GM12865 (cell line): ENCODE measurements around the gene IL25.

ENCODE experiments used
- DNase-seq: peaks from one replicate; pipeline ENCODE4 v3.0.0; 2010; ENCODE audit warnings: low read depth
- H3K4me3 ChIP-seq: 2 replicates; pipeline ENCODE4 v1.5.1; 2011; ENCODE audit warnings: mild to moderate bottlenecking, low read depth, low read length, control low read depth
- TF ChIP-seq, protein P1 (sequence below): IDR thresholded peaks from 2 replicates; pipeline ENCODE4 v1.5.1; 2011; ENCODE audit warnings: low read length, control low read depth, low read depth, inconsistent platforms; ENCODE audit not compliant: insufficient read depth; ENCODE audit errors: missing control alignments

The IL25 gene

DNA sequence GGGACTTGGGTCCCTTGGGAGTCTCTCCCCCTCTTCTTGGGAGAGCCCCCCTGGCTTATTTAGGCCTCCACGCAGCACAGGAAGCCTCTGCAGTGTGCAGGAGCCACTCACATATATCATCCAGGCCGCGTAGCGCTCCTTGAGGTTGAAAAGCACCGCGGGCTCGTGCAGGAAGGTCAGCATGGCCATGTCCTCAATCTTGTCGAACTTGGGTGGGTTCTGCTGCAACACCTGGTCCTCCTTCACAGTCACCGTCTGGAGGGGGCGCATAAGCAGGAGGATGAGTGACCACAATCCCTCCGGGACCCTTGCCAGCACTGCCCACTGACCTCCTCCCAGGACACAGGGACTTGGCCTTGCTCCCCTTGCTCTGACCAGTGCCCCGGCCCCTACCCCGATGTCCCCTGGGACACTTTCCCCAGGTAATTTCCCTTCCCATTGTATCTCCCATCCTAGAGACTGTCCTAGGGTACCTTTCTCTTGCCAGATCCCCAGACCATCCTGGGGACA is 33.0 kb downstream of the IL25 start:
- no peak for DNase-seq
- H3K4me3 ChIP-seq, result no peak overlapping the region
- TF ChIP-seq, protein P1, sequence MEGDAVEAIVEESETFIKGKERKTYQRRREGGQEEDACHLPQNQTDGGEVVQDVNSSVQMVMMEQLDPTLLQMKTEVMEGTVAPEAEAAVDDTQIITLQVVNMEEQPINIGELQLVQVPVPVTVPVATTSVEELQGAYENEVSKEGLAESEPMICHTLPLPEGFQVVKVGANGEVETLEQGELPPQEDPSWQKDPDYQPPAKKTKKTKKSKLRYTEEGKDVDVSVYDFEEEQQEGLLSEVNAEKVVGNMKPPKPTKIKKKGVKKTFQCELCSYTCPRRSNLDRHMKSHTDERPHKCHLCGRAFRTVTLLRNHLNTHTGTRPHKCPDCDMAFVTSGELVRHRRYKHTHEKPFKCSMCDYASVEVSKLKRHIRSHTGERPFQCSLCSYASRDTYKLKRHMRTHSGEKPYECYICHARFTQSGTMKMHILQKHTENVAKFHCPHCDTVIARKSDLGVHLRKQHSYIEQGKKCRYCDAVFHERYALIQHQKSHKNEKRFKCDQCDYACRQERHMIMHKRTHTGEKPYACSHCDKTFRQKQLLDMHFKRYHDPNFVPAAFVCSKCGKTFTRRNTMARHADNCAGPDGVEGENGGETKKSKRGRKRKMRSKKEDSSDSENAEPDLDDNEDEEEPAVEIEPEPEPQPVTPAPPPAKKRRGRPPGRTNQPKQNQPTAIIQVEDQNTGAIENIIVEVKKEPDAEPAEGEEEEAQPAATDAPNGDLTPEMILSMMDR, result no peak

DNA sequence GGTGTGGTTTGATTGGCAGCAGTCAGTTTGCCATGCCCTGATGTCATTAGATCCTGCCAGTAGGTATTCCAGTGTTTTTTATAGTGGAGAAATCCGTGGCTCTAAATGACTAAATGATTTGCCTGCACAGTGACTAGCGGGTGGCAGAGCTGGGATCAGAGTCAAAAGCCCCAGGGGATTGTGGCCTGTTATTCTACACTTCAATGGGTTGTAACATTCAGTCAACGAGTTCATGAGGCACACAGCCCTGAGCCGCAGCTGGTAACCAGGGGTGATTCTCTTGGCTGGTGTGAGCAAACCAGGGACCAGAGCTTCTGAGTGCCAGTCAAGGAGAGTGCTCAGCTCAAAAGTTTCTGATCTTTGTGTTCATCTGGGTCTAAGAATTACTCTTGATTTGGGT is 33.6 kb downstream of the IL25 start:
- H3K4me3 ChIP-seq, result no peak overlapping the region
- peak; percentile 24 for DNase-seq
- TF ChIP-seq, protein P1, result no peak

DNA sequence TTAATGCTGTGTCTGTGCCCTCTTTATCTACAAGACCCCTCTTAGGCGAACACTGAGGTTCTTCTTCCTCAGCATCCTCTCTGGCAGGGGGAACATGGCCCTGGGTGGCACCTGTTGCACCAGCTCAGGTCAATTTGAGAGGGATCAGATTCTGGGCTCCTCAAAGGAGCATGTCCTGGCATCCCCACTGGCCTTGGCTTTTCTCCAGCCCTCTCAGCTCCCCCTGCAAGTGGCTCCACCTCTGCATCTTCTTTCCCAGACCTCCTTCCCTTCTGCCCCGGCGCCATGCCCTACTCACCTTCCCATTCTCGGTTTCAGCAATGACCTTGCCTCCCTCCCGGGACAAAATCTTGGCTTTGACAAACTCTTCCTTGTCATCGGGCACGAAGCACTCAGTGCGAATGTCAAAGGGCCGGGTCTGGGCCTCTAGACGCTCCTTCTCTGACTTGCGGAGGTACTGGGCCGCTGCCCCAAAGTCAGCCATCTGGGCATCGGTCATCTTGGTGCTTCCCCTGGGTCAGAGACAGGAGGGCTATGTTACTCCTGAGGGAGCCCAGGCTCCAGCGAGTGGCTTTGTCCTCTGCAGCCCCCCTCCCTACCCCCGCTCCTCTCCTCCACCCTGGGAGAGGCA is 34.2 kb downstream of the IL25 start:
- DNase-seq, result no peak
- no peak overlapping the region for H3K4me3 ChIP-seq
- TF ChIP-seq, protein P1, result no peak

DNA sequence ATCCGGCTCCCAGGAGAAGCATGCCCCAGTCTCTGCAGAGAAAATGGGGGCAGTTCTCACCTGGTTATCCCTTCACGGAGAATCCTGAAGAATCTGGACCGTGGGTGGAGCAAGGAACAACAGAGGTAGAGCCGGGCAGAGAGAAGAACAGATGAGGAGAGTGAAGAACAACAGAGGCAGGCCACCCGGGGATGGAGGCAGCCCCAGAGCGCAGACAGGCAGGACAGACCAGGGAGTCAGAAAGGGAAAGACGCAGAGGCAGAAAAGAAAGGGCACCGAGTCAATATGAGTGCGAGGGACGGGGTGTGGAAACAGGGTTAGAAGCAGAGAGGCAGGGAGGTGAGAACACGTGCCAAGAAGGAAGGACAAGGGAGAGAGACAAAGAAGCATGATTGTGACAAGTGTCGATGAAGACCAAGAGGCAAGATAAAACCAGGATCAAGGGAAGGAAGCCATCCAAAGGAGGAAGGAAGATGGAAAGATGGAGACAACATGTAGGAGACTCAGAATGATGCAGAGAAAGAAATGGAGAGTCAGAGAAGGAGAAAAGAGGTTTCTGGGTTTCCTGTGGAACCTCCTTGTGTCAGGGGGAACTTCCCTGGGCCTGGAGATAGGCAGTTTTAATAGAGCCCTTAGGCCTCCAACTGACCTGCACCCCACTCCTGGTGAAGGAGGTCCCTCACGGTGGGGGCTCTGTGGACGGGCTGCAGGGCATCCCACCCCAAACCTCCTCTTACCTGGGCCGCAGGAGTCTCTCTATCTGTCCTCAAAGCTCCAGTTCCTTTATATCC is 35.1 kb downstream of the IL25 start, which contains the start of gene MYH6:
TSS of gene MYH6 (minus strand) at position 758 of the 791 bp plus-strand sequence. CDS start 1,050 bp downstream, outside the sequence.
- DNase-seq, result no peak
- TF ChIP-seq, protein P1, result no peak

DNA sequence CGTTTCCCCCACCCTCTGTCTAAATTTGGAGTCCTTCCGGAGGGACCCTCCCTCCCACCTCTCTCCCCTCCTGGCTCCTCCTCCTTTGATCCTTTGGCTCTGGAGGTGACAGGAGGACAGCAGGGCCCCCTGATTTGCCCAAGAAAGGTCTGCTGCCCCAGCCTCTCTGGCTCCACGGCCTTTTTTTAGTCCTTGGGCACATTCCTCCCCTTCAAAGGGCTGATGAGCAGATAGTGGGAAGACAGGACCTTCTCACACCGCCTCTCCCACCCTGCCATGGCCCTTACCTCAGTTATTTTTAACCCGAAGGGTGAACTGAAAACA is 35.7 kb downstream of the IL25 start:
- no peak for DNase-seq
- no peak overlapping the region for H3K4me3 ChIP-seq
- TF ChIP-seq, protein P1, result no peak

More for the DNA sequence above, 35.1 kb downstream of the IL25 start, which contains the start of gene MYH6:
- no peak within 1 kb of the TSS for H3K4me3 ChIP-seq

DNA sequence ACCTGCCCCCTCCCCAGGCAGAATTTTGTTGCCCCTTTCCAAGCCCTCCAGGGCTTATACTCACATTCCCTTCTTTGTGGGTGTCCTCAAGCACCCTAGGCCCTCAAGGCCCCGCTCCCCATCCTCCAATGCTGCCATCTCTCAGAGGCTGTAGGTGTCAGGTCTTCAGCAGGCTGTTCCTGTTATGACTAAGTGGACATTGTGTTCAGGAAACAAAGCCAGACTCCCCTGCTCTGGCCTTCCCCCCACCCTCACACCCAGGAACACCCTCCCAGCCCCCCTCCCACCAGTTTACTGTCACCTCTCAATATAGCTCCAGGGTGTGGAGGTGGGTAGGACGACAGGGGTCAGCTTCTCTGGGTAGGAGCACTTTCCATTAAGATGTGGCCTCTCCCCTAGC is 36.9 kb downstream of the IL25 start:
- H3K4me3 ChIP-seq, result no peak overlapping the region
- peak; percentile 17 for DNase-seq
- TF ChIP-seq, protein P1, result no peak
